RPMI8226 (cell line): ENCODE results near the gene SNX18.

Experiments used
- DNase-seq: peaks from one replicate; pipeline ENCODE4 v3.0.0-alpha.2; 2015

The SNX18 gene

DNA sequence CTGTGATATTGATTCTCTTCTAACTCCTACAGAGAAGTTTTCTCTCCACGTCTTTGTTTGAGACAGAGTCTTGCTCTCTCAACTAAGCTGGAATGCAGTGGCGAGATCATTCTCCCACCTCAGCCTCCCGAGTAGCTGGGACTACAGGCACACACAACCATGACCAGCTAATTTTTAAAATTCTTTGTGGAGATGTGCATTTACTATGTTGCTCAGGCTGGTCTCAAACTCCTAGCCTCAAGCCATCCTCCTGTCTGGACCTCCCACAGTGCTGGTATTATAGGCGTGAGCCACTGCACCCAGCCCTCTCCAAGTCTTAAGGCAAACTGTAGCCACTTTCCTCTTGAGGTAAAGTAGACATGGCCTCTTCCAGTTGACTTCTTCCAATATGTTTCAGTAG is 72.2 kb downstream of the SNX18 start:
- no peak for DNase-seq

- no peak for DNase-seq
These were observed 73.3 kb downstream of the SNX18 start for GRCh38 chr5:54590824-54591223.

- no peak for DNase-seq
These were observed 76.2 kb downstream of the SNX18 start for GRCh38 chr5:54593779-54594178.

DNA sequence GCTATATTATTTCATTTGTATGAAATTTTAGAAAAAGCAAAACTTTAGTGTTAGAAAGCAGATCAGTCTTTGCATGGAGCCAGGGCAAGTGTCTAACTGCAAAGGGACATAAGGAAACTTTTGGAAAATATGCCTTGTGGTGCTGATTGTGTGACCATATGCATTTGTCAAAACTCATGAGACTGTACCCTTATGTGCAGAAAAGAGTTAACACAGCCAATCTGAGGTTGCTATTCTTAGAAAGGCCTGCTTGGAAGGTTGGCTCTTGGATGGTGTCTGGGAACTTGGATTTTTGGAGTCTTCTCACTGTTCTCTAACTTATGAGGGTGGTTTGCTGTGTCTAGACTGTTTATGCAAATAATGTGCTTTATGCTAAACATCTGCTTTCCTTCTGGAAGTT is 76.6 kb downstream of the SNX18 start:
- DNase-seq: no peak

- DNase-seq: no peak
These were observed 78.2 kb downstream of the SNX18 start for GRCh38 chr5:54595721-54596120.
